ENCODE results near the gene ZNF787.
"Not testable (repeated sequence)": the region's sequence is repeated elsewhere in the genome, so short reads cannot be mapped to it uniquely, and the experiment has no call there.

The ZNF787 gene

DNA sequence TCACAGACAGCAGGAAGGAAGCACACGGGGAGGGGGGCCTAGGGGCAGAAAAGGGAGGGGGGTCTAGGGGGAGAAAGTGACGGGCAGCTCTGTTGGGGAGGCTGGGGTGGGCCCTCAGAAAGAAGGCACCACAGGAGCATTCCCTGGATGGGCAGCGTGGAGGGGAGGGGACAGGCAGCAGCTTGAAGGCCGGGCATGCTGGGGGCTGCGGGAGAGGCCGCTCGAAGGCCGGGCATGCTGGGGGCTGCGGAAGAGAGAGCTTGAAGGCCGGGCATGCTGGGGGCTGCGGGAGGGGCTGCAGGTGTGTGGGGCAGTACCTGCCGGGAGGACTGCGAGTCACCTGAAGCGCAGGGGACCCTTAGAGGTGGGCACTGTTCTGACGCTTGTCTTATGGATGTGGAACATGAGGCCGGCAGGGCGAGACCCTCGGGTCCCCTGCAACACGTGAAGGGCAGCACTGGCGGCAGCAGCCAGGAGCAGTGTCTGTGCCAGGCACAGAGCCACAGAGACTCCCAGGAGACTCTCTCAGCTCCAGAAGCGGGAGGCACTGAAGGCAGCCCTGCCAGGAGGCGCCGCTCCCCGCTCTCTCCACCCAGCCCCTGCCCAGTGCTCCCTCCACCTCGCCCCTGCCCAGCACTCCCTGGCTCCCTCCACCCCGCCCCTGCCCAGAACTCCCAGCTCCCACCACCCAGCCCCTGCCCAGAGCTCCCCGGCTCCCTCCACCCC is 13.3 kb downstream of the ZNF787 start:
- in situ Hi-C loops (cut with HindIII; ENCODE audit: low sequenced_read_pairs): no loop called here
- H3K4me3 ChIP-seq (ENCODE audit: low read depth, low read length): no peak overlapping the region
- TF ChIP-seq, protein P1, sequence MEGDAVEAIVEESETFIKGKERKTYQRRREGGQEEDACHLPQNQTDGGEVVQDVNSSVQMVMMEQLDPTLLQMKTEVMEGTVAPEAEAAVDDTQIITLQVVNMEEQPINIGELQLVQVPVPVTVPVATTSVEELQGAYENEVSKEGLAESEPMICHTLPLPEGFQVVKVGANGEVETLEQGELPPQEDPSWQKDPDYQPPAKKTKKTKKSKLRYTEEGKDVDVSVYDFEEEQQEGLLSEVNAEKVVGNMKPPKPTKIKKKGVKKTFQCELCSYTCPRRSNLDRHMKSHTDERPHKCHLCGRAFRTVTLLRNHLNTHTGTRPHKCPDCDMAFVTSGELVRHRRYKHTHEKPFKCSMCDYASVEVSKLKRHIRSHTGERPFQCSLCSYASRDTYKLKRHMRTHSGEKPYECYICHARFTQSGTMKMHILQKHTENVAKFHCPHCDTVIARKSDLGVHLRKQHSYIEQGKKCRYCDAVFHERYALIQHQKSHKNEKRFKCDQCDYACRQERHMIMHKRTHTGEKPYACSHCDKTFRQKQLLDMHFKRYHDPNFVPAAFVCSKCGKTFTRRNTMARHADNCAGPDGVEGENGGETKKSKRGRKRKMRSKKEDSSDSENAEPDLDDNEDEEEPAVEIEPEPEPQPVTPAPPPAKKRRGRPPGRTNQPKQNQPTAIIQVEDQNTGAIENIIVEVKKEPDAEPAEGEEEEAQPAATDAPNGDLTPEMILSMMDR (IDR thresholded peaks at IDR 0.05; ENCODE audit: low read depth, low read length): no peak

DNA sequence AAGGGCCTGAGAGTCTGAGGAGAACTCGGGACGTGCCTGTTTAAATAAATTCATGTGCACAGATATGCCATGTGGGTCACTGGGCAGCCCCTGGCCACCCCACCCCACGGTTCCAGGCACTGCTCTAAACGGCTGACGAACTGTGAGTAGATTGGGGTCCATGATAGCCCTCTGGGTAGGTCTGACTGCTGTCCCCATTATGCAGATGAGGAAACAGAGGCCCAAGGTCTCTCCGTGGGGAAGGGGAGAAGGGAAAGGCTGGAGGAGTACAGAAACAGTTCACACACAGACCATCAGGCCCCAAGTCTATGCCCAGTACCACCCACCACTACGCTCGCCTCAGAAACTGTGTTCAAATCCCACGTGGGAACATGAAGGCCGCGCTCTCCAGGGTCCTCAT is 14.1 kb downstream of the ZNF787 start:
- TF ChIP-seq, protein P1 (IDR thresholded peaks at IDR 0.05; ENCODE audit: low read depth, low read length): no peak
- DNase-seq (ENCODE audit: low read depth, low spot score): no peak
- no peak overlapping the region for H3K4me3 ChIP-seq (ENCODE audit: low read depth, low read length)
- in situ Hi-C loops (cut with HindIII; ENCODE audit: low sequenced_read_pairs): no loop called here

More for the DNA sequence above, 13.3 kb downstream of the ZNF787 start:
- DNase-seq (ENCODE audit: low read depth, low spot score): no peak

DNA sequence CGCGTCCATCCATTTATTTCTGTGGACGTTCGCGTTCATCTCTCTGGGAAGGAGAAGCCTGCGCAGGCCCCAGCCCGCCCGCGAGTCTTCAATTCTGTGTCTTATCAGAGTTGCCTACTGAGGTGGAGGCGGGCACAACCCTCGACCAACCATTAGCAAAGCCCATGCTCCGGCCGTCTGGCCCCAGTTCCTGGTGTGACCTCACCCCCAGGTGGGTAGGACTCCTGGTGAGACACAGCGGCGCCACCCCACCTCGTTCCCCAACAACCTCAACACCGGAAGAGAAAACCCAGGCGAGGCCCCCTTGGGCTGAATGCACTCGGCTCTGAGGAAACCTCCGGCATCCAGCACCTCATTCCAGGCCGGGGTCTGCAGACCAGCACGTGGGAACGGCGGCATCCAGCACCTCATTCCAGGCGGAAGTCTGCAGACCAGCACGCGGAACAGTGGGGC is 14.7 kb downstream of the ZNF787 start:
- no peak for DNase-seq (ENCODE audit: low read depth, low spot score)
- no peak overlapping the region for H3K4me3 ChIP-seq (ENCODE audit: low read depth, low read length)
- TF ChIP-seq, protein P1 (IDR thresholded peaks at IDR 0.05; ENCODE audit: low read depth, low read length): no peak
- in situ Hi-C loops (cut with HindIII; ENCODE audit: low sequenced_read_pairs): no loop called here

DNA sequence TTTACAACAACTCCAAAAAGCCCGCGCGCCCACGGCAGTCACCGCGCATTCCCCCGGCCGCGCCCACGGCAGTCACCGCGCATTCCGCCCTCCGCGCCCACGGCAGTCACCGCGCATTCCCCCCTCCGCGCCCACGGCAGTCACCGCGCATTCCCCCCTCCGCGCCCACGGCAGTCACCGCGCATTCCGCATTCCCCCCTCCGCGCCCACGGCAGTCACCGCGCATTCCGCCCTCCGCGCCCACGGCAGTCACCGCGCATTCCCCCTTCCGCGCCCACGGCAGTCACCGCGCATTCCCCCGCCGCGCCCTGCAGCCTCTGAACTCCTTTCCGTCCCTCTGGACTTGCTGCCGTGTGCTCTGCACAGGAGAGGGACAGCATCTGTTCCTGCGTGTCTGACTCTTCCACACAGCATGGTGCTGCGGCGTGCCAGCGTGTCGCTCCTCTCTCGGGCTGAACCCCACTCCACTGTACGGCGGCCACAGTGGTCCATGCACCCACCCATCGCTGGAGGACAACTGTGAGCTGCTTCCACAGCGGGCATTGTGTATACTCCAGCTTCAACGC is 15.2 kb downstream of the ZNF787 start:
- in situ Hi-C loops (cut with HindIII; ENCODE audit: low sequenced_read_pairs); H3K4me3 ChIP-seq (ENCODE audit: low read depth, low read length); DNase-seq (ENCODE audit: low read depth, low spot score): not testable (repeated sequence)

DNA sequence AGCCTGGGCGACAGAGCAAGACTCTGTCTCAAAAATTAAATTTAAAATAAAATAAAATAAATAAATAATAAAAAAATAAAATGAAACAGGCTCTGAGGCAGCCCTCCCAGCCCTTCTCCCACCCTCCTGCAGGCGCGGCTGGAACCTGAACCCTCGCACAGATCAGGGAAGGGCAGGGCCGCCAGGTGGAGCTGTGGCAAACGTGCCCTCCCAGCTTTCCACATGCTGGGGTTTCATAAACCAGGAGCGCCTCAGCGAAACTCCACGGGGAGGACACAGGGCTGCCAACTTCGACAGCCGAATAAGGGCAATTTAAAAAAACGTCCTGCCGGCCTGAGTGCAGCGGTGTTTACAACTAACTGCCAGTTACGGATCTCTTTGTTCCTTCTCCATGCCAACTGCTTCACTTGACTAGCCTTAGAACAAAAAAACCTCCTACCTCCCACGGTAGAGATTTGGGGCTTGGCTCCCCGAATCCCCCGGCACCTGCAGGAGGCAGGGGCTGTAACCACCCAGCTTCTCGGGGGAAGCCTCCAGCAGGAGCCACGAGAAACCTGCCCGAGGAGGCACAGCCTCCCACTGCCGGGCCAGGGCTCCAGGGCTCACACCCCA is 15.9 kb downstream of the ZNF787 start:
- TF ChIP-seq, protein P1 (IDR thresholded peaks at IDR 0.05; ENCODE audit: low read depth, low read length): peak; percentile 88
- peak; percentile 80 for DNase-seq (ENCODE audit: low read depth, low spot score)
- in situ Hi-C loops (cut with HindIII; ENCODE audit: low sequenced_read_pairs): no loop called here
- H3K4me3 ChIP-seq (ENCODE audit: low read depth, low read length): no peak overlapping the region

DNA sequence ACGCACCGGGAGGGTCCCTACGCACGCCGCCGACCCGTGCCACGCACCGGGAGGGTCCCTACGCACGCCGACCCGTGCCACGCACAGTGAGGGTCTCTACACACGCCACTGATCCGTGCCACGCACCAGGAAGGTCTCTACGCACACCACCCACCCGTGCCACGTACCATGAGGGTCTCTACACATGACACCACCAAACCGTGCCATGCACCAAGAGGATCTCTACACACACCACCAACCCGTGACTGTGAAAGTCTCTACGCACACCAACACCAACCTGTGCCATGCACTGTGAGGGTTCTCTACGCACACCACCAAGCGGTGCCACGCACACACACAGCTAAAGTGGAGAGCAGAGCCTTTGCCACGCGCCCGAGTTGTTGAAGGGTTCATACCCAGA is 16.7 kb downstream of the ZNF787 start:
- in situ Hi-C loops (cut with HindIII; ENCODE audit: low sequenced_read_pairs): no loop called here
- no peak overlapping the region for H3K4me3 ChIP-seq (ENCODE audit: low read depth, low read length)
- TF ChIP-seq, protein P1 (IDR thresholded peaks at IDR 0.05; ENCODE audit: low read depth, low read length): no peak
- no peak for DNase-seq (ENCODE audit: low read depth, low spot score)
